Measurements from ENCODE around the gene SLC22A15.

The SLC22A15 gene

GRCh38 chr1:116106646-116107045, 130.3 kb downstream of the SLC22A15 start:
- DNase-seq (ENCODE audit: extremely low read depth, low read depth) = no peak
- no peak for TF ChIP-seq CTCF (IDR thresholded peaks at IDR 0.05; ENCODE audit: low read depth, low read length, missing control alignments)
- H3K4me3 ChIP-seq (replicated peaks; ENCODE audit: low read depth, low read length) = no peak overlapping the region

GRCh38 chr1:116107371-116107770, 131.1 kb downstream of the SLC22A15 start:
- no peak for TF ChIP-seq CTCF (IDR thresholded peaks at IDR 0.05; ENCODE audit: low read depth, low read length, missing control alignments)
- no peak for DNase-seq (ENCODE audit: extremely low read depth, low read depth)
- H3K4me3 ChIP-seq (replicated peaks; ENCODE audit: low read depth, low read length) = no peak overlapping the region

GRCh38 chr1:116110567-116111523, 134.5 kb downstream of the SLC22A15 start, which contains the start of gene MAB21L3:
TSS of gene MAB21L3 (plus strand) at chr1:116111399. CDS start at chr1:116112616, 1,217 bp downstream.
- H3K4me3 ChIP-seq (replicated peaks; ENCODE audit: low read depth, low read length) = no peak within 1 kb of the TSS
- DNase-seq (ENCODE audit: extremely low read depth, low read depth) = no peak
- no peak for TF ChIP-seq CTCF (IDR thresholded peaks at IDR 0.05; ENCODE audit: low read depth, low read length, missing control alignments)

GRCh38 chr1:116111524-116112021, 135.3 kb downstream of the SLC22A15 start:
- H3K4me3 ChIP-seq (replicated peaks; ENCODE audit: low read depth, low read length) = no peak overlapping the region
- DNase-seq (ENCODE audit: extremely low read depth, low read depth) = no peak
- TF ChIP-seq CTCF (IDR thresholded peaks at IDR 0.05; ENCODE audit: low read depth, low read length, missing control alignments) = no peak

GRCh38 chr1:116112388-116113140, 136.3 kb downstream of the SLC22A15 start:
- no peak for TF ChIP-seq CTCF (IDR thresholded peaks at IDR 0.05; ENCODE audit: low read depth, low read length, missing control alignments)
- DNase-seq (ENCODE audit: extremely low read depth, low read depth) = no peak
- no peak overlapping the region for H3K4me3 ChIP-seq (replicated peaks; ENCODE audit: low read depth, low read length)

- TF ChIP-seq CTCF (IDR thresholded peaks at IDR 0.05; ENCODE audit: low read depth, low read length, missing control alignments) = no peak
- H3K4me3 ChIP-seq (replicated peaks; ENCODE audit: low read depth, low read length) = no peak overlapping the region
- no peak for DNase-seq (ENCODE audit: extremely low read depth, low read depth)
Measured at GRCh38 chr1:116113615-116114014, 137.3 kb downstream of the SLC22A15 start.
